ENCODE measurements around the gene DLG3.

DNA sequence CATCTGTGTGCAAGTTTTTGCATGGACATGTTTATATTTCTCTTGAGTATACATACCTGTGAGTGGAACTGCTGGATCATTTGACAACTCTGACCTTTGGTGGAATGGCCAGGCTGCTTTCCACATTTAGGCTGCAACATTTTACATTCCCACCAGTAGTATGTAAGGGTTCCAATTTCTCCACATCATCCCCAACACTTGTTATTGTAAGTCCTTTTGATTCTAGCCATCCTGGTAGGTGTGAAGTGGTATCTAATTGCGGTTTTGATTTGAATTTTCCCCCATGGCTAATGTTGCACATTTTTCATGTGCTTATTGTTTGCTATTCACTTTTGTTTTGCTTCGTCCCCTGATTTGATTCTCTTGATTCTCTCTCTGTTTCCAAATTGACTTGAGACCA, 16.4 kb downstream of the DLG3 start:
- TF ChIP-seq, protein P1, sequence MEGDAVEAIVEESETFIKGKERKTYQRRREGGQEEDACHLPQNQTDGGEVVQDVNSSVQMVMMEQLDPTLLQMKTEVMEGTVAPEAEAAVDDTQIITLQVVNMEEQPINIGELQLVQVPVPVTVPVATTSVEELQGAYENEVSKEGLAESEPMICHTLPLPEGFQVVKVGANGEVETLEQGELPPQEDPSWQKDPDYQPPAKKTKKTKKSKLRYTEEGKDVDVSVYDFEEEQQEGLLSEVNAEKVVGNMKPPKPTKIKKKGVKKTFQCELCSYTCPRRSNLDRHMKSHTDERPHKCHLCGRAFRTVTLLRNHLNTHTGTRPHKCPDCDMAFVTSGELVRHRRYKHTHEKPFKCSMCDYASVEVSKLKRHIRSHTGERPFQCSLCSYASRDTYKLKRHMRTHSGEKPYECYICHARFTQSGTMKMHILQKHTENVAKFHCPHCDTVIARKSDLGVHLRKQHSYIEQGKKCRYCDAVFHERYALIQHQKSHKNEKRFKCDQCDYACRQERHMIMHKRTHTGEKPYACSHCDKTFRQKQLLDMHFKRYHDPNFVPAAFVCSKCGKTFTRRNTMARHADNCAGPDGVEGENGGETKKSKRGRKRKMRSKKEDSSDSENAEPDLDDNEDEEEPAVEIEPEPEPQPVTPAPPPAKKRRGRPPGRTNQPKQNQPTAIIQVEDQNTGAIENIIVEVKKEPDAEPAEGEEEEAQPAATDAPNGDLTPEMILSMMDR (IDR thresholded peaks at IDR 0.05) = no peak
- no peak for TF ChIP-seq POLR2A (IDR thresholded peaks at IDR 0.05)
- no peak for TF ChIP-seq POLR2AphosphoS5 (IDR thresholded peaks at IDR 0.05)
